ENCODE measurements around the gene NEGR1. TPM values are rescaled to one million over a fixed set of nuclear protein-coding genes. Genes with fewer than 3 reads are reported as not detected.

NEGR1 gene
- total RNA-seq, 2 donors from 2014 or later, result not detected

DNA sequence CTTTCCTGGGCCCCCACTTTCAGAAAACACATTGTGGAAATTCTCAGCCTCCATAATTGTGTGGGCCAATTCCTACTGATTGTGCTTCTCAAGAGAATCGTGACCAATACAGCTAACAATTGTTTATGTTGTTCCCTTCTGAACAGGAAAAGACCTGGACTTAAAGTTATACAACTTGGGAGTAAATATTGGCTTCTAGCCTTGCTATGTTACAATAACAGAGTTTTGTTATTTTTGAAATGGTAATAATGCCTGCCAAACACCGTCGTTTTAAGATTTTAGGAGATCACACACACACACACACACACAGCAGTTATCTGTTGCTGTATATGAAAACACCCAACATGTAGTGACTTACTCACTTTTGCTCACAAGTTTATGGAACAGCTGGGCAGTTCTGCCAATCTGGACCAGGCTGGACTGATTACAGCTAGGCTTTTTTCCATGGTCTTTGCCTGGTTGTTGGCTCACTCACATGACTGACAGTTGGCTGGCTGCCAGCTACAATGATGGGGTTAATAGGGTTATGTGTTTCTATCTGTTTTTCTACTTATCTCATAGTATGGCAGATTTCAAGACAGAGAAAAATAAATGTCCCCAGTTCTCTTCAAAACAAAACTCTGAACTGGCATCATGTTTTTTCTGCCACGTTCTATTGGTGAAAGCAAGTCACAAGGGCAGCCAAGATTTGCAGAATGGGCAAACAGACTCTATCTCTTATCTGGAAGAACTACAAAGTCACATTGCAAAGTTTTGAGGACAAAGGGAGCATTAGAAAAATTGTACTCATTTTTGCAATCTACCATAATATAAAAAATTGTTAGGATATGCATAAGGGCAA lies 447.5 kb downstream of the NEGR1 start:
- H3K9me3 Mint-ChIP-seq, result peaks cover 6 to 7% of the 10 kb centered on the region in 2 donors
- H3K27ac Mint-ChIP-seq, result no peak overlapping the region
- ATAC-seq (no peak), DNase-seq (ENCODE audit: low spot score in 2 of 2) (no peak)
- H3K36me3 Mint-ChIP-seq, result no peaks in the 10 kb centered on the region

DNA sequence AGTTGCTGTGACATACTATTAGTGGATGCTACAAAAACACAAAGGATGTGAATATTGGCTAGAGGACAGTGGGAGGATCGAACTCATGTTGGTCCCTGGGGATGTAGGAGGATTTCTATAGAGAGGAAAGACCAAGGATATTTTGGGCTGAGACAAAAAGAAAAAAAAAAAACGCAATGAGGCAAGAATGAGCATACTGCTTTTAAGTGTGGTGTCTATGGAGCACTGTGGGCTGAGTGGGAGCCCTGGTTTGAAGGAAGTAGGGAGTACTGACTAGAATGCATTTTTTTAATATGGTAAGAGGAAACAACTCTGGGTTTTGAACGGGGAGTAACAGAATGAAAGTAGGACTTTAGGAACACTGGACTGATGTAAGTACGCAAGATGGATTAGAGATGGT lies 450.7 kb downstream of the NEGR1 start:
- Mint-ChIP-seq H3K9me3 (peaks cover 6 to 7% of the 10 kb centered on the region in 2 donors), H3K36me3 (no peaks in the 10 kb centered on the region), H3K27ac (no peak overlapping the region)
- ATAC-seq (no peak), DNase-seq (ENCODE audit: low spot score in 2 of 2) (no peak)

DNA sequence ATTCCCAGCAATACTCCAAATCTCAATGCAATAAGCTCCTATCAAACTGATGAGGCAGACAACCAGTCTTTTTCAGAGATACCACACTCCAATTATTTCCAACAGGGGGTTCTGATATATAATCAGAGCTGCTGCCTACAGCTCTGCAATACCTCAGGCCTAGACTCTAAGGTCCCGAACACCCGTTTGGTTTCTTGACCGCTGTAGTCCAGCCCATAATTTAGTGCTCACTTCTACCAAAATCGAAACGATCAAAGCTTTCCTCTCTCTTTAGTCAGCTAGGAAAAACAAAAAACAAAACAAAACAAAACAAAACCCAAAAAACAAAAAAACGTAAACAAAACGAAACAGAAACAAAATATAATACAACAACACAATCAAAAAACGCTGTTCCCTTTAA lies 453.0 kb downstream of the NEGR1 start:
- no peak for ATAC-seq
- H3K9me3 Mint-ChIP-seq, result peaks cover 6 to 15% of the 10 kb centered on the region in 2 donors
- H3K27ac Mint-ChIP-seq, result no peak overlapping the region
- no peak for DNase-seq (ENCODE audit: low spot score in 2 of 2)
- H3K36me3 Mint-ChIP-seq, result no peaks in the 10 kb centered on the region

DNA sequence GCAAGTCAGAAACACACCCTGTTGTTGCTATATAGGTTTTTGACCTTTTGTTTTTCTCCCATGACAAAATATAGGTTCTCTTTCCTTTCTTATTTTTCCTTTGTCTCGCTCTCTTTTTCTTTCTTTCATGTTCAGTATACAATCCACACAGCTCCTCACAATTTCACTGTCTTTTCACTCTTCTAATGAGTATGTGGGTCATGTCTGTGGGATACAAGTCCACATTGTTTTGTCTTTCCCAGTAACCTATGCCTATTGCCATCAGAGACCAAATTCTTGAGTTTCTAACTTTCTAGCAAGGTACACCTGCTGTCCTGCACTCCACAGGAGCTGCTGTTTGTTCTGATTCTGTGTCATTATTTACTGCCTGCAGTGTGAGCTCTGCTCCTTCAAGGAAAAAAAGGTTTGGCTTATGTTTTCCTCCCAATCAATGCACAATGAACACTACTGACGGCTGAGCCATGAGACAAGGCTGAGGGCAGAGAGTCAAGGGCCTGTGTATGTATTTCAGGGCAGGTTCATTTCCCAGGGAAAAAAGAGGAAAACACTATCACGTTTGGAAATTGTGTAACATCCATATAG lies 453.8 kb downstream of the NEGR1 start:
- ATAC-seq (no peak), DNase-seq (ENCODE audit: low spot score in 2 of 2) (no peak)
- Mint-ChIP-seq H3K36me3 (no peaks in the 10 kb centered on the region), H3K27ac (no peak overlapping the region), H3K9me3 (peaks cover 6 to 15% of the 10 kb centered on the region in 2 donors)

DNA sequence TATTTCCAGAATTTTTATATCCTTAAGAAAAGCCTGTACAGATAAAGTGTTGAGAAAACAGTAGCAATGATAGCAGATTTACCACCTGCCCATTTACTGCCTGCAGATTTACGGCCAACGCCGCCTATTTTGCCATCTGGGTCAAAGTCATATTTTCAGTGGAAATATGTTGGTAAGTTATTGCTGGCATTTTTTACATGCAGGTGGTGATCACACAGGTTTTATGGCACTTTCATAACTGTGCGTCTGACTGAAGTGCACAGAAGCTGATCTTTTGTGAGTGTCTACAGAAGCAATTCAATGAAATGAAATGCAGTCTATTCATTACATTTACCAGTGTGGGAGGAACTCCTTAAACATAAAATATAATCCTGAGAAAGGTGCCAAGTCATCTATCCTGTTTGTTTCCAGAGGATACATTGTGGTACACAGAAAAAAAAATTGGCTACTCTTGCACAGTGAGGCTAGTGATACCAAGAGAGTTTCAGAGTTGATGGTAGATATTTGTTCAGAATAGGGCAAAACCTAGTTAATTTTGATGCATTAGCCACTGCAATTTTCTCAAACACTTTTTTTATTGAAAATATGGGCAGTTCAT lies 458.5 kb downstream of the NEGR1 start:
- Mint-ChIP-seq H3K27ac (no peak overlapping the region), H3K36me3 (no peaks in the 10 kb centered on the region), H3K9me3 (peaks cover 0 to 7% of the 10 kb centered on the region in 2 donors)
- no peak for DNase-seq (ENCODE audit: low spot score in 2 of 2)
- no peak for ATAC-seq

DNA sequence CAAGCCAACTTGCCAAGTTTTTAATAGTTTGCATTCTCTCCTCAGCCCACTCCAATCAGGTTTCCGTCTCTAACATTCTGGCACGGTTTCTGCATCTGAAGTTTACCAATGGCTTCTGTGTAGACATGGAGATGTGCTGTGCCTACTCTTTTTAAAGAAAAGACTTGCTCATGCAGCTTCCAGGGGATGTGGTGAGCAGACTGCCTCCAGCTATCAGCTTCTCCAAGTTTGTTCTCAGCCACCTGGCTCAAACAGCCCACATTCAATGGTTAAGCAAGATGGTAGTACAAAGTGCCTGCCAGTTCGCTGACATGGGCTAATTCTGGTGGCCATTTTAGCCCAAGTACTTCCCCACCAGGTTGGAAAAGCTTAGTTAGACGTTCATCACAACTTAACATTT lies 465.3 kb downstream of the NEGR1 start:
- peaks cover 20 to 27% of the 10 kb centered on the region in 2 donors for H3K9me3 Mint-ChIP-seq
- H3K27ac Mint-ChIP-seq, result no peak overlapping the region
- no peaks in the 10 kb centered on the region for H3K36me3 Mint-ChIP-seq
- DNase-seq (ENCODE audit: low spot score in 2 of 2), result no peak
- ATAC-seq, result no peak

DNA sequence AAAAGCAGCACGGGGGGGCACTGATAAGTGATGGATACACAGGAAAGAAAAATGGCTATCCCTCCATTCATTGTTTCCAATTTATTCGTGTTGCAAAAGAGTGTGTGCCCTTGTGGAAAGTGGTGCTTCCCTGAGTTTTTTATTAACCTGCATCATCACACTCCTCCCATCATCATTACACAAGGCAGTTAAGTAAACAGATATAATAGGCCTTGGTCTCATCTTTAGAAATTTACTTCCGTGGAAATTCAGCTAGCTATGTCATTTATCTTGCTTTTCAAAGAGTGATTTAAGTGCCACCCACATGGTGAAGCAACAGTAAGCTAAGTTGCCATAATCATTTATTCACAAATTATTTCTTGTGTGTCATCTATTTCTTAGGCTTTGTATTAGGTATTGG lies 473.3 kb downstream of the NEGR1 start:
- H3K36me3 Mint-ChIP-seq, result no peaks in the 10 kb centered on the region
- ATAC-seq, result no peak

DNA sequence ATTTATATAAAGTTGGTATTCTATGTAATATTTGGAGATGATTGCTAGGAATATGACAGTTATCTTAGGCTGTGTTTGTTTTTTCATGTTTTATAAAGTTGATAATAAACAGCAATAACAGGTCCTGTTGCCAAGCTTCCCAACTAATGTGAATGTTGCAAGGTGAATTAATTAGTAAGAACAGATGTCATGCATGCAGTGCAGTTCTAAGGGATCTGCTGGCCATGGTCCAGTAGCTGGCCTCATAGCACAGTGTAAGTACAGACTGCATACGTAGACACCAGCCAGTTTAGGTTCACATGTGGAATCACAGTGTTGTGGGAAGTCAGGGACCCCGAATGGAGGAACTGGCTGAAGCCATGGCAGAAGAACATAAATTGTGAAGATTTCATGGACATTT lies 478.2 kb downstream of the NEGR1 start:
- H3K27ac Mint-ChIP-seq, result no peak overlapping the region
- H3K36me3 Mint-ChIP-seq, result no peaks in the 10 kb centered on the region
- no peak for DNase-seq (ENCODE audit: low spot score in 2 of 2)
- H3K9me3 Mint-ChIP-seq, result peaks cover 0 to 4% of the 10 kb centered on the region in 2 donors
- ATAC-seq, result no peak

More for the DNA sequence above, 473.3 kb downstream of the NEGR1 start:
- Mint-ChIP-seq H3K27ac (no peak overlapping the region), H3K9me3 (peaks cover 6 to 8% of the 10 kb centered on the region in 2 donors)
- no peak for DNase-seq (ENCODE audit: low spot score in 2 of 2)

DNA sequence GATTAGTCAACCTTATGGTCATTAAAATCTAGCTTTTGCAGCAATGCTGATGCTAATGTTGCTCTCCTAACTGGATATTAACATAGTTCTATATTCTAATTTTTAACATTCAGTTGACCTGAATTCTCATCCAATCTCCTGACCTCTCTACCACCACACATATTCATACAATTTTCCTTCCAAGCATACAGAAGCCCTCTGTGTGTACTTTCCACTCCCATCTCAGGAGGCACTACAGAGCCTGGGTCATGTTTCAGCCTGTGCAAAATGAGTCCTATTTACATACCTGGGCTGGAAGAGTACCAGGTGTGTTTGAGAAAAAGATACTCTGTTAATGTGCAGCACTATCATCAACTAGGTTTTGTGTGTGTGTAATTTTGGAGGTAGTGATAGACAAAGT lies 486.3 kb downstream of the NEGR1 start:
- Mint-ChIP-seq H3K27ac (no peak overlapping the region), H3K9me3 (no peaks in the 10 kb centered on the region), H3K36me3 (no peaks in the 10 kb centered on the region)
- ATAC-seq, result no peak
- no peak for DNase-seq (ENCODE audit: low spot score in 2 of 2)

DNA sequence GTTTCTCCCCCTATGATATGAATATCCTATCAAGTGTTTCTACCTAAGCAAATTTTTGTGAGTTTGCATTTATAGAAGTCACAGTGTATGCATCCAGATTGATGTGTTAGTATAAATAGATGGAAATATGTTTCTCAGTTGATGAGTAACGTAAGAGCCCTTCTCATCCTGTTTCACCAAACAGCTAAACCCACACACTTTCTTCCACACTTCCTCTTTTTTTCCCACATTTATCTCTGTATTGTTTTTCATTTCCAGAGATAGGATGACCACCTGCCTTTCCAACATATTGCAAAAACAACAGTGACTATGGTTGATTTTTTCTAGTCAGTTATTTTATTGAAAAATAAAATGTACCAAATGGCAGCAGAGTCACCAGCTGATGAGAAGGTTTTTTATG lies 490.1 kb downstream of the NEGR1 start:
- H3K9me3 Mint-ChIP-seq, result peaks cover 0 to 3% of the 10 kb centered on the region in 2 donors

DNA sequence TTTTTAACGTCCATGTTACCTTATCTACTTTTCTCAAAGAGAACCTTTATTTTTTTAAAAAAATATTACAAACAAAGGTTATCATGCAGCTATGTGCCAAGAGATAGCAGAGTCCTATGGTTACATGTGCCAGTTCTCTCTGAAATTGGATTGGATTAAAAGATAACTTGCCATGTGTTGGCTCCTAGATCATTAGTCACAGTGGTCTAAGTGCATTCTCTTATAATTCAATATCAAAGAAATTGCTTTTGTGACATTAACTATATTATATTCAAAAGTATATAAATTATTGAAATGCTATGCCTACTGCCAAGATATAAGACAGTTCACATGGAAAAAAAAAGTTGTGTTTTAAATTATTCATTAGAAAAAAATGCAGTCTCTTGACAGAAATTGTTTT lies 494.2 kb downstream of the NEGR1 start:
- peaks cover 3 to 7% of the 10 kb centered on the region in 2 donors for H3K9me3 Mint-ChIP-seq
- no peaks in the 10 kb centered on the region for H3K36me3 Mint-ChIP-seq
- no peak overlapping the region for H3K27ac Mint-ChIP-seq
- ATAC-seq (no peak), DNase-seq (ENCODE audit: low spot score in 2 of 2) (no peak)

More for the DNA sequence above, 490.1 kb downstream of the NEGR1 start:
- DNase-seq (ENCODE audit: low spot score in 2 of 2) (no peak), ATAC-seq (no peak)
- Mint-ChIP-seq H3K36me3 (no peaks in the 10 kb centered on the region), H3K27ac (no peak overlapping the region)

DNA sequence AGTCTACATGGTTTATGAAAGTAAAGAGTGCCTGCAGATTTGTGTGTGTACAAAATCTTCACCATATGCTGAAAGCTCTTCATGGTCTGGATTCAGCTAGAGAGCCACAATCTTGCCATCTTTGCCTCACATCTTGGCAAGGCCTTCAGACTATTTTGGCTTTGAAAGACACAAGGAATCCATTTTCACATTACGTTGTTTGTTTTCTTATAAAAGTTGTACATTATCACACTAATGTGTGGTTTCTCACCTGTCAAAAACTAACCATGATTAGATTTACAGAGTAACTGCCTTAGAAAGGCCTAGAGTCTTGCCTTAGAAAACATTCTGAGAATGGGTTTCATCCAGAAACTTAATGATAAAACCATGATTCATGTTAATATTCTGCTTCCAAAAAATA lies 494.6 kb downstream of the NEGR1 start:
- H3K27ac Mint-ChIP-seq, result no peak overlapping the region
- no peaks in the 10 kb centered on the region for H3K36me3 Mint-ChIP-seq
- DNase-seq (ENCODE audit: low spot score in 2 of 2), result no peak
- no peak for ATAC-seq
- H3K9me3 Mint-ChIP-seq, result peaks cover 3 to 7% of the 10 kb centered on the region in 2 donors

DNA sequence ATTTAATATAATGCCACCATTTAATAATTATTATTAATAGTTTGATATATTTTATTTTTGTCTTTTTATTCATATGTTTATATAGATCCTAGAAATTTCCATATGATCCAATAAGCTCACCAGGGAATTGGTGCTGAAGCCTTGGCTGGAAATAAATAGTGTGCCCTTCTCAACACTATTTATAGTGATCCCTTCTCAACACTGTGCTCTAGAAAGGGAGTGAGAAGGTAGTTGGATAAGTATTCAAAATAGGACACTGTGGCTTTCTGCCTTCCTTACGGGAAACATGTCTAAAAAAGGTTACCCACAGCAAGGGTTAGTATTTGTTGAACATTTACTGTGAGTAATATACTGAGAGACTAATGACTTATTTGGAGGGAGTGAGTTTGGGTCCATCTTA lies 496.1 kb downstream of the NEGR1 start:
- DNase-seq (ENCODE audit: low spot score in 2 of 2) (no peak), ATAC-seq (no peak)
- no peak overlapping the region for H3K27ac Mint-ChIP-seq
- no peaks in the 10 kb centered on the region for H3K36me3 Mint-ChIP-seq
- peaks cover 3 to 7% of the 10 kb centered on the region in 2 donors for H3K9me3 Mint-ChIP-seq

DNA sequence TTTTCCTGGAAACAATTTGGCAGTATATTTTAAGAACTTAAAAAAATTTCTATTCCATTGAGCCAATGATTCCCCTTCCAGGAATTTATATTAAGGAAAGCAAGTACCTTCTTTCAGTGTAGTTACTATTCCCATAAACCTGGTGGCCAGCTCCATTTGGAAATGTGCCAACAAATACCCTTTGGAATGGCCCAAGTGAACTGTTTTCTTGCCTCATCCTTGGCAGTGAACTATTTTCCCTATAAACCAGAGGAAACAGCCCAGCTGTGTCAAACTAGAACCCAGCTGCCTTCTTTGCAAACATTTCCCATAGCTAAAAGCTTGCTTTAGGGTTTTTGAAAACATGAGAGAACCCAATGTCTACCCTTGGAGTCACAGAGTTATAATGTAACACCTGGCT lies 496.9 kb downstream of the NEGR1 start:
- no peak for ATAC-seq
- Mint-ChIP-seq H3K36me3 (no peaks in the 10 kb centered on the region), H3K27ac (no peak overlapping the region), H3K9me3 (peaks cover 0 to 7% of the 10 kb centered on the region in 2 donors)
- DNase-seq (ENCODE audit: low spot score in 2 of 2), result no peak

DNA sequence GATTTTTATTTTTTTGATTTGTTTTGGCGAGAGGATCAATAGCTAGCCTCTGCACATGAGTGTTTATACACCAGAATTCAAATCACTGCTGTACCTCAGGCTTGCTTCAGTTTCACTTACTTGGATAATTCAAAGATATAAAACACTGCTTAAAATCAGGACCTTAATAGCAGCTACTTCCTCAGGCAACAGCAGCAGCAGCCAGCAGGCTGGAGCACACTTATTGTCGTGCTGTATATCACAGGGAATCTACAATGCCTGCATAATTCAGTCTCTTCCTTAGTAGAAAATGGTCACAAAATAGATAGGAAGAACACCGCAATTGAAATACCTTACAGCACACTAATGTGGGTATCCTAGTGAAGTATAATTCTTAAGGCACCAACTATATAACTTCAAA lies 497.3 kb downstream of the NEGR1 start:
- no peaks in the 10 kb centered on the region for H3K36me3 Mint-ChIP-seq
- H3K27ac Mint-ChIP-seq, result no peak overlapping the region
- H3K9me3 Mint-ChIP-seq, result peaks cover 0 to 7% of the 10 kb centered on the region in 2 donors
- no peak for ATAC-seq
- no peak for DNase-seq (ENCODE audit: low spot score in 2 of 2)

DNA sequence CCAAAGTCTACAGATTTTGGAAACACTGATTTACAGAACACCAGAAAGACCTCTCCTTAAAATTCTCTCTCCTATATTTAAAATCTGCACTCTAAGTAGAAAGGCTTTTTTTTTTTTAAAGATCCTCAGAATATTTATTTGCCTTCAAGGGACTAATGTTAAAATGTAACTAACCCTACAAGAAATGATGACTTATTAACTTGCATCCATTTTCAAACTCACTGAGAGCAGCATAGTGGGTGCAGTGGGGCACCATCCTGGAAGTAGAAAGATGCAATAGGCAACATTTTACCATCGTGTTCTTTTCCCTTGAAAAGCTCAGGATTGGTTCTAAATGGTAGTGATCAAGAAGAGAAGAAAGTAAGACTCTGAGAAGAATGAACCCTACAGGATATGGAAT lies 498.1 kb downstream of the NEGR1 start:
- no peak for ATAC-seq
- H3K27ac Mint-ChIP-seq, result no peak overlapping the region
- no peak for DNase-seq (ENCODE audit: low spot score in 2 of 2)
- peaks cover 0 to 7% of the 10 kb centered on the region in 2 donors for H3K9me3 Mint-ChIP-seq
- no peaks in the 10 kb centered on the region for H3K36me3 Mint-ChIP-seq

DNA sequence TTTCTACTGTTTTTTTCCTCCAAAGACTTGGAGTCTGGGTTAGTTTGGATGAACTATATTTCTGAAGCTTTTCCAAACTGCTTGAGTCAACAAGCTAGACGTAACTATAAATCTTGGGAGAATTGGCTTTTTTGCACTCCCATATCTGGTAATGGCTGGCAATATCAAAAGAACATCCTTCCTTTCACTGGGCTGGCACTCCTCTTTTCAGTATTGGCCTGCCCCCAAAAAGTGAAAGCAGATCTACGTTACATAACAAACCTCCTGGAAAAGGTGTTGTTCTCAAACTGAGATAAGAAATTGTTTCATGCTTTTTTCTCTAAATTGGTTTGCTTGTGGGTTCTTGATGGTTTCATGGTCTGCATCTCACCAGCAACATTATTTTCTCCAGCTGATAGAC lies 499.3 kb downstream of the NEGR1 start:
- peaks cover 0 to 7% of the 10 kb centered on the region in 2 donors for H3K9me3 Mint-ChIP-seq
- no peaks in the 10 kb centered on the region for H3K36me3 Mint-ChIP-seq
- H3K27ac Mint-ChIP-seq, result no peak overlapping the region
- DNase-seq (ENCODE audit: low spot score in 2 of 2) (no peak), ATAC-seq (no peak)
